Esophagus squamous epithelium (tissue), 4 donors: ENCODE data around the gene BCAM.

Experiments used
- POLR2A ChIP-seq, 4 donors: fragments of 450-650 bp; IDR thresholded peaks; one replicate each; pipeline ENCODE4 v1.6.1; 2017; ENCODE audit warnings: antibody characterized with exemption in 4 of 4, mild to moderate bottlenecking in 4 of 4, moderate library complexity in 3 of 4
- TF ChIP-seq, protein P1 (sequence below), 6 experiments: fragments of 450-650 bp in 4 of 6; fragments of 200-600 bp in 2 of 6; sonication (generic) in 2 of 6; IDR thresholded peaks; one replicate each; pipeline ENCODE4 v1.5.1; 2016 to 2019; ENCODE audit warnings: antibody characterized with exemption in 6 of 6, mild to moderate bottlenecking in 4 of 6, moderate library complexity in 4 of 6

DNA sequence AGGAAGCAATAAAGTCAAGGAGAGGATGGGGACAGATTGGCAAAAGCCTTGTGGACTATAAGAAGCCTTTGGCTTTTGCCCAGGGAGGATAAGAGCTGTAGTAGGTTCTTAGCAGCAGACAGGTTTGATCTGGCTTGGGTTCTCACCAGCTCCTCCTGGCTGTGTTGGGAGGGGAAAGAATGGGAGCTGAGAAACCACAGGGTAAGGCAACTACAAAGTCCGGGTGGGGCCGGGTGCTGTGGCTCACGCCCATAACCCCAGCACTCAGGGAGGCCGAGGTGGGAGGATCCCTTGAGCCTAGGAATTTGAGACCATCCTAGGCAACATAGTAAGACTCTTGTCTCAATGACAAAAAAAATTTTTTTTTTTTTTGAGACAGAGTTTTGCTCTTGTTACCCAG, 57.8 kb downstream of the BCAM start:
- no peak for TF ChIP-seq POLR2A (IDR thresholded peaks at IDR 0.05)
- TF ChIP-seq, protein P1, sequence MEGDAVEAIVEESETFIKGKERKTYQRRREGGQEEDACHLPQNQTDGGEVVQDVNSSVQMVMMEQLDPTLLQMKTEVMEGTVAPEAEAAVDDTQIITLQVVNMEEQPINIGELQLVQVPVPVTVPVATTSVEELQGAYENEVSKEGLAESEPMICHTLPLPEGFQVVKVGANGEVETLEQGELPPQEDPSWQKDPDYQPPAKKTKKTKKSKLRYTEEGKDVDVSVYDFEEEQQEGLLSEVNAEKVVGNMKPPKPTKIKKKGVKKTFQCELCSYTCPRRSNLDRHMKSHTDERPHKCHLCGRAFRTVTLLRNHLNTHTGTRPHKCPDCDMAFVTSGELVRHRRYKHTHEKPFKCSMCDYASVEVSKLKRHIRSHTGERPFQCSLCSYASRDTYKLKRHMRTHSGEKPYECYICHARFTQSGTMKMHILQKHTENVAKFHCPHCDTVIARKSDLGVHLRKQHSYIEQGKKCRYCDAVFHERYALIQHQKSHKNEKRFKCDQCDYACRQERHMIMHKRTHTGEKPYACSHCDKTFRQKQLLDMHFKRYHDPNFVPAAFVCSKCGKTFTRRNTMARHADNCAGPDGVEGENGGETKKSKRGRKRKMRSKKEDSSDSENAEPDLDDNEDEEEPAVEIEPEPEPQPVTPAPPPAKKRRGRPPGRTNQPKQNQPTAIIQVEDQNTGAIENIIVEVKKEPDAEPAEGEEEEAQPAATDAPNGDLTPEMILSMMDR (IDR thresholded peaks at IDR 0.05), result no peak
